UCSD-AML1 (cell line): Measurements from ENCODE around the gene NAGS.
"Not testable (repeated sequence)": the region's sequence is repeated elsewhere in the genome, so short reads cannot be mapped to it uniquely, and the experiment has no call there.

Experiments
- DNase-seq: peaks from one replicate; lab custom pipeline; 2025; ENCODE audit not compliant: unreplicated experiment; lab: John Stamatoyannopoulos, UW

The NAGS gene

GRCh38 chr17:44038604-44039011 lies 34.2 kb downstream of the NAGS start:
- DNase-seq = no peak

- no peak for DNase-seq
Measured at GRCh38 chr17:44039829-44040635, 35.6 kb downstream of the NAGS start.

- DNase-seq = no peak
Measured at GRCh38 chr17:44043272-44043696, 38.9 kb downstream of the NAGS start.

- DNase-seq = no peak
Measured at GRCh38 chr17:44044071-44044470, 39.6 kb downstream of the NAGS start.

- DNase-seq = no peak
Measured at GRCh38 chr17:44045486-44045885, 41.1 kb downstream of the NAGS start.

- not testable (repeated sequence) for DNase-seq
Measured at GRCh38 chr17:44046893-44047292, 42.5 kb downstream of the NAGS start.

GRCh38 chr17:44049294-44050060 lies 45.1 kb downstream of the NAGS start:
- no peak for DNase-seq

GRCh38 chr17:44053125-44053872 lies 48.9 kb downstream of the NAGS start:
- no peak for DNase-seq
